ENCODE data around the gene RBFOX1.

The RBFOX1 gene

GRCh38 chr16:7640334-7640733, 307.7 kb downstream of the RBFOX1 start:
- in situ Hi-C loops (cut with MboI; ENCODE audit: low sequenced_read_pairs, unreplicated experiment) = no loop called here

GRCh38 chr16:7644176-7644575, 311.5 kb downstream of the RBFOX1 start:
- DNase-seq (ENCODE audit: low spot score) = no peak
- in situ Hi-C loops (cut with MboI; ENCODE audit: low sequenced_read_pairs, unreplicated experiment) = no loop called here
- no peak for TF ChIP-seq CTCF (IDR thresholded peaks at IDR 0.05; ENCODE audit: borderline replicate concordance, control extremely low read depth, extremely low read depth, insufficient read depth, missing control alignments)

More at GRCh38 chr16:7640334-7640733, 307.7 kb downstream of the RBFOX1 start:
- DNase-seq (ENCODE audit: low spot score) = no peak
- no peak for TF ChIP-seq CTCF (IDR thresholded peaks at IDR 0.05; ENCODE audit: borderline replicate concordance, control extremely low read depth, extremely low read depth, insufficient read depth, missing control alignments)

- TF ChIP-seq CTCF (IDR thresholded peaks at IDR 0.05; ENCODE audit: borderline replicate concordance, control extremely low read depth, extremely low read depth, insufficient read depth, missing control alignments) = no peak
- DNase-seq (ENCODE audit: low spot score) = no peak
- in situ Hi-C loops (cut with MboI; ENCODE audit: low sequenced_read_pairs, unreplicated experiment) = no loop called here
Observed at GRCh38 chr16:7644811-7645210, 312.2 kb downstream of the RBFOX1 start.

- in situ Hi-C loops (cut with MboI; ENCODE audit: low sequenced_read_pairs, unreplicated experiment) = no loop called here
- DNase-seq (ENCODE audit: low spot score) = no peak
- no peak for TF ChIP-seq CTCF (IDR thresholded peaks at IDR 0.05; ENCODE audit: borderline replicate concordance, control extremely low read depth, extremely low read depth, insufficient read depth, missing control alignments)
Observed at GRCh38 chr16:7646821-7647500, 314.3 kb downstream of the RBFOX1 start.

- no peak for TF ChIP-seq CTCF (IDR thresholded peaks at IDR 0.05; ENCODE audit: borderline replicate concordance, control extremely low read depth, extremely low read depth, insufficient read depth, missing control alignments)
- in situ Hi-C loops (cut with MboI; ENCODE audit: low sequenced_read_pairs, unreplicated experiment) = no loop called here
Observed at GRCh38 chr16:7650431-7650830, 317.8 kb downstream of the RBFOX1 start.

GRCh38 chr16:7651803-7652570, 319.3 kb downstream of the RBFOX1 start:
- in situ Hi-C loops (cut with MboI; ENCODE audit: low sequenced_read_pairs, unreplicated experiment) = no loop called here
- no peak for DNase-seq (ENCODE audit: low spot score)
- TF ChIP-seq CTCF (IDR thresholded peaks at IDR 0.05; ENCODE audit: borderline replicate concordance, control extremely low read depth, extremely low read depth, insufficient read depth, missing control alignments) = no peak

More at GRCh38 chr16:7650431-7650830, 317.8 kb downstream of the RBFOX1 start:
- no peak for DNase-seq (ENCODE audit: low spot score)
